Hepatocyte (in vitro differentiated cells): ENCODE measurements around the gene NMUR2.

Experiments
- EZH2 ChIP-seq: fragments of 200-600 bp; sonication (generic); IDR thresholded peaks from 2 replicates; pipeline ENCODE4 v1.6.1; 2016; ENCODE audit warnings: antibody characterized with exemption, mild to moderate bottlenecking, borderline replicate concordance
- TF ChIP-seq, protein P1 (sequence below): fragments of 200-600 bp; sonication (generic); IDR thresholded peaks from 2 replicates; pipeline ENCODE4 v1.5.1; 2016; ENCODE audit warnings: antibody characterized with exemption, mild to moderate bottlenecking; ENCODE audit not compliant: poor library complexity

GRCh38 chr5:152376886-152377285 lies 28.2 kb downstream of the NMUR2 start:
- TF ChIP-seq, protein P1, sequence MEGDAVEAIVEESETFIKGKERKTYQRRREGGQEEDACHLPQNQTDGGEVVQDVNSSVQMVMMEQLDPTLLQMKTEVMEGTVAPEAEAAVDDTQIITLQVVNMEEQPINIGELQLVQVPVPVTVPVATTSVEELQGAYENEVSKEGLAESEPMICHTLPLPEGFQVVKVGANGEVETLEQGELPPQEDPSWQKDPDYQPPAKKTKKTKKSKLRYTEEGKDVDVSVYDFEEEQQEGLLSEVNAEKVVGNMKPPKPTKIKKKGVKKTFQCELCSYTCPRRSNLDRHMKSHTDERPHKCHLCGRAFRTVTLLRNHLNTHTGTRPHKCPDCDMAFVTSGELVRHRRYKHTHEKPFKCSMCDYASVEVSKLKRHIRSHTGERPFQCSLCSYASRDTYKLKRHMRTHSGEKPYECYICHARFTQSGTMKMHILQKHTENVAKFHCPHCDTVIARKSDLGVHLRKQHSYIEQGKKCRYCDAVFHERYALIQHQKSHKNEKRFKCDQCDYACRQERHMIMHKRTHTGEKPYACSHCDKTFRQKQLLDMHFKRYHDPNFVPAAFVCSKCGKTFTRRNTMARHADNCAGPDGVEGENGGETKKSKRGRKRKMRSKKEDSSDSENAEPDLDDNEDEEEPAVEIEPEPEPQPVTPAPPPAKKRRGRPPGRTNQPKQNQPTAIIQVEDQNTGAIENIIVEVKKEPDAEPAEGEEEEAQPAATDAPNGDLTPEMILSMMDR: no peak
- TF ChIP-seq EZH2: no peak
